ENCODE results near the gene SIL1.
"Not testable (repeated sequence)": the region's sequence is repeated elsewhere in the genome, so short reads cannot be mapped to it uniquely, and the experiment has no call there.

Gene SIL1

DNA sequence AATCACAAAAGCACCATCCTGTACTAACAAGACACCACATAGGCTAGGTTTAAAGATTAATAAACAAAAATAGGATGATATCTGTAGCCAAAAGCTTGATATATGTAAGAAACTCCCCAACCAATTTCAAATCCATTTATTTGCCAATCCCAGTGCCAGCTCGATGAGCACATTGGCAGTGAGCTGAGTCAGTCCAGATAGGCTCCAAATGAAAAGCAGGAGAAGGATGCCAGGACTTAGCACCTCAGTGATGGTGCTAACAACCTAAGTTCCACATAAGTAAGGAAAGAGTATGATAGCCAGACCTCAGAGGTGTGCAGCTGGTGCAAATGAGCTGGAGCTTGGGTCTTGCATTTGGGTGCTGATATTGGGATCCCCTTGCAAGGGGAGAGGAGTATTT, 158.1 kb downstream of the SIL1 start:
- in situ Hi-C loops (cut with MboI; ENCODE audit: low sequenced_read_pairs) = no loop called here

DNA sequence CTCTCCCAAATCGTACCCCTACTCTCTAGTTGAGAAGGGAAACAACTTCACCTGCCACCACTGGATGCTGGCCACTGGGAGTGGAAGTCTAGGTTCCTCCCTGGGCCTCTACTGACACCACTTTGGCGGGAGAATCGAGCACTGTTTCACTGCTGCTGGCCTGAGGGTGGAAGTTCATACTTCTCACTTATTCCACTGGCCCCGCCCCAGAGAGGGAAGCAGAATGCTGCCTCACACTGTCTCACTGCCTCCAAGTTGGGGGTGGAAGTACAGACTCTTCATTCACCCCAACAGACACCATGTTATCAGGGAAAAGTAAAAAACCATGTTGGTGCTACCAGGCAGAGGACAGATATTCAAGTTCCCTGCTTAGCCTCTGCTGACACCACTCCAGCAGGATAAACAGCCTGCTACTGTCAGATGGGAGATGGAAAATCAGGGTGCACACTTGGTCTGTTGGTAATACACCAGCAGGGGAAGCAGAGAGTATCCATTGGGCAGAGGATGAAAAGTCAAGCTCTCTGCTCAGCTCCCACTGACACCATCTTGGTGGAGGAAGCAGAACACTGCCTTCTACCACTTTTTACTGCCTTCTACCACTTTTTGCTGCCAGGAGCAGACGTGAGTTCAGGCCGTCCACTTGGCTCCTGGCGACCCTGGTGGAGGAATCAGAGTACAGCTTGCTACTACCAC, 159.4 kb downstream of the SIL1 start:
- in situ Hi-C loops (cut with MboI; ENCODE audit: low sequenced_read_pairs) = no loop called here

GRCh38 chr5:139037732-139038131, 160.4 kb downstream of the SIL1 start:
- in situ Hi-C loops (cut with MboI; ENCODE audit: low sequenced_read_pairs) = no loop called here

- in situ Hi-C loops (cut with MboI; ENCODE audit: low sequenced_read_pairs) = not testable (repeated sequence)
Observed at GRCh38 chr5:139036332-139036731, 161.8 kb downstream of the SIL1 start.

- in situ Hi-C loops (cut with MboI; ENCODE audit: low sequenced_read_pairs) = no loop called here
Observed at GRCh38 chr5:139027150-139027549, 171.0 kb downstream of the SIL1 start.

DNA sequence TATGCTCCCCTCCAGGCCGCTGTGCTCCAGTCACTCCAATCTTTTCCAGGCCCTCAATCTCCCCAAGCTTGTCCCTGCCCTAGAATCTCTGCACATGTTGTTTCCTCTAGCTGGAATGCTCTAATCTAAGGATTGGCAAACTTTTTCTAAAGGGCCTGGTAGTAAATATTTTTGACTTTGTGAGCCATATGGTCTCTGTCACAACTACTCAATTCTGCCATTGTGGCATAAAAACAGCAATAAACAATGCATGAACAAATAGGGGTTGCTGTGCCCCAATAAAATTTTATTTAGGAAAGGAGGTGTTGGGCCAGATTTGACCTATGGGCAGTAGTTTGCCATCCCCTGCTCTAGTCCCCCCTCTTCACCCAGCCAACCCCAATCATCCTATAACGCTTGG, 172.5 kb downstream of the SIL1 start:
- in situ Hi-C loops (cut with MboI; ENCODE audit: low sequenced_read_pairs) = no loop called here

GRCh38 chr5:139023286-139023685, 174.9 kb downstream of the SIL1 start:
- in situ Hi-C loops (cut with MboI; ENCODE audit: low sequenced_read_pairs) = no loop called here

DNA sequence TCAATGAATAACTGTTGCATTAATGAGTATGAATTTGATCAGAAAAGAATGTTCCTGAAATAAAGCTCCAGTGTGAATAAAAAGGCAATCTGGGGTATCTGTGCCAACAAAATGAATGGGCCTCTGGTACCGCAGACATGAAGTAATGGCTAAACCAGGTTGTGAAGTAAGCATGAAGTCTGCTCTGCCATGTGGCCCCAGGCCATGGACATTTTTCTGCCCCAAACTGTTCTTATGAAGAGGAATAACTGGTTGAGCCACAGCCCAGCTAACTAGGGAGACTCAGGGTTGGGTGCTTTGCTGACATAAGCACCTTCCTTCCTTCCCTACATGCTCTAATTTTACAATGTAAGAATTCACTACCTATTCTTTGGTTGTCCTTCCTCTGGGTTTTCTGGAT, 175.6 kb downstream of the SIL1 start:
- in situ Hi-C loops (cut with MboI; ENCODE audit: low sequenced_read_pairs) = no loop called here

DNA sequence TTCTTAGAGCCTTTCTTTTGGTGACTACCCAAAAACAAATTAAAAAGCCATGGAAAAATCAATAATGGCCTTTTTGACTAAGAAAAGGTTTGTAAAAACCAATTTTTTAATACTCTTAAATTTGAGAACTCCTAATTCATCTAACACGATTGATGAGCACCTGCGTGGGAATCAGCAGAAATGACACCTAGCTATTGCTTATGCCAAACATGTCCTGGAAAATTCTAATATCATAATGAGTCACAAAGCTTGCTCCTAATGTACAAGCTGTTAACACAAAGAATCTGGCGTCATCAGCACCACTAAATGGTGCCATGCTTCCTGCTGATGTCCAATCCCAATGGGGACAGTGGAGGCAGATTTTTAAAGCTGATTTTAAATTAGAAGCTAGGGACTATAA, 176.8 kb downstream of the SIL1 start:
- in situ Hi-C loops (cut with MboI; ENCODE audit: low sequenced_read_pairs) = no loop called here

DNA sequence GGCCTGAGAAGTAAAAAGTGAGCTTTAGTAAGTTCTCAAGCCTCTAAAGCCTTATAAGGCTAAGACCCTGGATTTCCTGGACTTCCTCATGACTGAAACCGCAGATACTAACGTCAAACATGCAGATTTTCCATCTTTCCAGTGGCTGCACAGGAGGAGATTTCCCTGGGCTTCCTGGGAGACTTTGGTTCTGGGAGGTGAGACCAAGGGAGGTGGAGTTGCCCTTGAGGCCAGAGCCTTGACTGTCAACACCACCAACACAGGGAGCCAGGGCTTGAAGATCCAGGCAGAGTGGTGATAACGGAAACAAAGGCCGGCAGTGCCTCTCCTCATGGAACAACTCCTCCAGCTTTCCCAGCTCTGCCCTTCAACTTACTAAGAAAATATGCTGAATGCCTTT, 178.3 kb downstream of the SIL1 start:
- in situ Hi-C loops (cut with MboI; ENCODE audit: low sequenced_read_pairs) = no loop called here

- in situ Hi-C loops (cut with MboI; ENCODE audit: low sequenced_read_pairs) = no loop called here
Observed at GRCh38 chr5:139019211-139019610, 179.0 kb downstream of the SIL1 start.

DNA sequence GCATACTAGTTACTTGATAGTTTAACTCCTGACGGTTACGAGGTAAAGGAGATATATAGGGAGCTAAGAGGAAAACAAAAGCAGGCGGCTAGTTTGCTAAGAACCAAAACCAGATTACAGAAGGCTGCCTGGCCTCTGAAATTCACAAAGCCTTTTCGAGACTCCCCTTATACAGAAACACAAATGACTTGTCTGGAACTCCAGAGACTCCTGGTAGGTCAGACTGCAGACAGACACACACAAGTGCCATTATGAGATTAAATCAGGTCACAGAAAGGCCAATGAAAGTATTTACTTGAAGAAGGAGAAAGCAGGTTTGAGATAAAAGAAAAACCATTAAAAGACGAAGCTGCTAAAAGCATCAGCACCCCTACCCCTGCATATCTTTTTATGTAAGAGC, 180.5 kb downstream of the SIL1 start:
- in situ Hi-C loops (cut with MboI; ENCODE audit: low sequenced_read_pairs) = no loop called here

GRCh38 chr5:139016186-139016585, 182.0 kb downstream of the SIL1 start:
- in situ Hi-C loops (cut with MboI; ENCODE audit: low sequenced_read_pairs) = no loop called here

DNA sequence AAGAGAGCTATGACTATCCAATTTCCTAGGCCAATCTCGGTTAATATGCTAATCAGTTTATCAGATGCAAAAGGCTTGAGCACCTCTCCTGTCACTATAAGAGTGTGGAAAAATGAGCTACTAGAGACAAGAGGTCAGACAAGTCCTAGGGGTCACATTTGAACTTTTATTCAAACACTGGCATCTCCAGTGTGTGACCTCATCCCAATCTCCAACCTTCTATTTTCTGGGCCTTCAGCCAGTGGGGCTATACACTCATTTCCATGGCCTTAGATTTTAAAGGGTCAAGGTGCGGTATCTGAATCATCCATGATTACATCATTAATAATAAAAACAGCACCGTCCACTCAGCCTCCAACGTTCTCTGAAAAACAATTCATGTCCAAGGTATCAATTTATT, 183.4 kb downstream of the SIL1 start:
- in situ Hi-C loops (cut with MboI; ENCODE audit: low sequenced_read_pairs) = no loop called here

DNA sequence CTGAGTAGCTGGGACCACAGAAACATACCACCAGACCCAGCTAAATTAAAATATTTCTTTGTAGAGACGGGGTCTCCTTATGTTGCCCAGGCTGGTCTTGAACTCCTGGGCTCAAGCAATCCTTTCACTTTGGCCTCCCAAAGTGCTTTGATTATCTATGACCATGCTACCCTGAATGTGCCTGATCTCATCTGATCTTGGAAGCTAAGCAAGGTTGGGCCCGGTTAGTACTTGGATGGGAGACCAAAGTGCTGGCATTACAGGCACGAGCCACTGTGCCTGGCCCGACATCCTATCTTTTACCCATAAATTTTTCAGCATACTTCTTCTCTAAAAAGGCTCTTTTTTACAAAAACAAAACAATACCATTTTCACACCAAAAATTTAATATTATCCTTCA, 186.0 kb downstream of the SIL1 start:
- in situ Hi-C loops (cut with MboI; ENCODE audit: low sequenced_read_pairs) = no loop called here

- in situ Hi-C loops (cut with MboI; ENCODE audit: low sequenced_read_pairs) = not testable (repeated sequence)
Observed at GRCh38 chr5:139011156-139011555, 187.0 kb downstream of the SIL1 start.

- in situ Hi-C loops (cut with MboI; ENCODE audit: low sequenced_read_pairs) = no loop called here
Observed at GRCh38 chr5:139004374-139005307, 193.5 kb downstream of the SIL1 start.

- in situ Hi-C loops (cut with MboI; ENCODE audit: low sequenced_read_pairs) = no loop called here
Observed at GRCh38 chr5:138999674-139000073, 198.5 kb downstream of the SIL1 start.

- in situ Hi-C loops (cut with MboI; ENCODE audit: low sequenced_read_pairs) = no loop called here
Observed at GRCh38 chr5:138998521-138998920, 199.6 kb downstream of the SIL1 start.

DNA sequence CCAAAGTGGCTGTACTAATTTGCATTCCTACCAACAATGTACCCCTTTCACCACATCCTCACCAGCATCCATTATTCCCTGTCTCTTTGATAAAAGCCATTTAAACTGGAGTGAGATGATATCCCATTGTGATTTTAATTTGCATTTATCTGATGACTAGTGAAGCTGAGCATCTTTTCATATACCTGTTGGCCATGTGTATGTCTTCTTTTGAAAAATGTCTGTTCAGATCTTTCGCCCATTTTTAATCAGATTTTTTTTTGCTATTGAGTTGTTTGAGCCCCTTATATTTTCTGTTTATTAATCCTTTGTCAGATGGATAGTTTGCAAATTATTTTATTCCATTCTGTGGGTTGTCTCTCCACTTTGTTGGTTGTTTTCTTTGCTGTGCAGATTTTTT, 202.0 kb downstream of the SIL1 start:
- in situ Hi-C loops (cut with MboI; ENCODE audit: low sequenced_read_pairs) = no loop called here

DNA sequence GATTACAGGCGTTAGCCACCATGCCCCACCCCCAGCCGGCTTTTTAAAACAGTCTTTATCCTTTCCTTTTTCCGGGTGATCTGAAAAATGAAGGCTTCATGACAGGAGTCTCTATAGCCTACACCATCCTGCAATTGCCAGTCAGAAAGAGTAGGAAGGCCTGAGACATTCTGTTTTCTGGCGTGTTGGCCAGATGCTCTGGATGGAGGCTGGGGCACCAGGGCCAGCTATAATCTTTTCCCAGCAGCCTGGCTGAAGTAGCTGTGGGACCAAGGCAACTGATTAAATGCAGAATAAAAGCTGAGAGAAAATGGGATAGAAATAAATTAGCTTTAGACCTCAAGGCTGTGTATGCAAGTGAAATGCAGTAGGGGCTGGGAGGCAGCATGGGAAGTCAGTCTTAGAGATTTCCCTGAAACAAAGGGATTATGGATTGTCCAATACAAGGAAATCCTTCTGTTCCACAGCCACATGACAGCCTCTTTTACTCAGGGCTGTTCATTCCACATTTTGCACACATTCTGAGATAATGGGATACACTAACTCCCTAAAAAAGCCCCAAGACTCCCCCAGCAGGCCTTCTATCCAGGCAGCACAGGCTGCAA, 207.1 kb downstream of the SIL1 start:
- in situ Hi-C loops (cut with MboI; ENCODE audit: low sequenced_read_pairs) = no loop called here

DNA sequence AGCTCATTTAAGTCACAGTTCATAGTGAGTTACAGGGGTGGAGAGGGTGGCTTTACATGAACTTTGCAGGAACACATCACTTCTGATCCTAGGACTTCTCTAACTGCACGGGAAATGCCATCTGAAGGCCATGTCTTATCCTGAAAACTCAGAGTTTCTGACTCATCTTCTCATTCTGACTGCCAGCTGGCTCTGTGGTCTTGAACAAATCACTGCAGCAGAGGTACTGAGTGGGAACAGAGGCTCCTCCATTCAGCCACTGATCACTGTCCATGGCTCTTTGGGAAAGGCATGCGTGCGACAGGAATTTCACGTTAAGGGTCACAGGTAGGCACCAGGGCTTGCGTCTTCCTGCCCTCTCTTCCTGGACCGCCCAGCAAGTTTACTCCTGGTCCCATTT, 208.4 kb downstream of the SIL1 start:
- in situ Hi-C loops (cut with MboI; ENCODE audit: low sequenced_read_pairs) = no loop called here

Measured in HL-60/S4 treated with phorbol 12-myristate 13-acetate at 8.2 ng/mL for 4 days and 3 days (cell line).